ENCODE data around the gene PELI1.

The PELI1 gene

GRCh38 chr2:64157792-64158191 is 13.6 kb upstream of the PELI1 start:
- H3K27ac ChIP-seq (ENCODE audit: low read depth, low read length, poor library complexity, severe bottlenecking), result no peak overlapping the region
- TF ChIP-seq CTCF (IDR thresholded peaks at IDR 0.05; ENCODE audit: low read length) (no peak), EZH2 (IDR thresholded peaks at IDR 0.05; ENCODE audit: borderline replicate concordance, low read length) (no peak)
- peaks cover 17% of the 10 kb centered on the region for H3K36me3 ChIP-seq (ENCODE audit: insufficient read depth, low read length)
- no peak overlapping the region for H3K9ac ChIP-seq (ENCODE audit: low read length)
- no peaks in the 10 kb centered on the region for H3K9me2 ChIP-seq (ENCODE audit: low read depth, low read length)
- no peaks in the 10 kb centered on the region for H4K20me1 ChIP-seq (ENCODE audit: insufficient read depth, low read length)
- no peak overlapping the region for H3K4me3 ChIP-seq (ENCODE audit: low read depth, low read length, poor library complexity, severe bottlenecking)
- peaks cover 5% of the 10 kb centered on the region for H3K4me1 ChIP-seq (ENCODE audit: insufficient read depth, low read length, severe bottlenecking)
- no peaks in the 10 kb centered on the region for H3K27me3 ChIP-seq (ENCODE audit: insufficient read depth, low read length)
- H3K9me3 ChIP-seq (ENCODE audit: low read length), result no peaks in the 10 kb centered on the region
- no peaks in the 10 kb centered on the region for H3K79me2 ChIP-seq (ENCODE audit: insufficient read depth, low read length)
- H2AFZ ChIP-seq (ENCODE audit: low read length), result no peak overlapping the region
- H3K4me2 ChIP-seq (ENCODE audit: low read length), result no peak overlapping the region
- H3F3A ChIP-seq (ENCODE audit: insufficient read depth, low read length), result no peaks in the 10 kb centered on the region

- H3K27ac ChIP-seq (ENCODE audit: low read depth, low read length, poor library complexity, severe bottlenecking), result no peak overlapping the region
- H3K4me1 ChIP-seq (ENCODE audit: insufficient read depth, low read length, severe bottlenecking), result peaks cover 11% of the 10 kb centered on the region
- H4K20me1 ChIP-seq (ENCODE audit: insufficient read depth, low read length), result no peaks in the 10 kb centered on the region
- no peaks in the 10 kb centered on the region for H3K9me2 ChIP-seq (ENCODE audit: low read depth, low read length)
- no peak overlapping the region for H2AFZ ChIP-seq (ENCODE audit: low read length)
- no peak overlapping the region for H3K9ac ChIP-seq (ENCODE audit: low read length)
- peaks cover 17% of the 10 kb centered on the region for H3K36me3 ChIP-seq (ENCODE audit: insufficient read depth, low read length)
- no peaks in the 10 kb centered on the region for H3K9me3 ChIP-seq (ENCODE audit: low read length)
- H3K27me3 ChIP-seq (ENCODE audit: insufficient read depth, low read length), result no peaks in the 10 kb centered on the region
- no peak for TF ChIP-seq EZH2 (IDR thresholded peaks at IDR 0.05; ENCODE audit: borderline replicate concordance, low read length)
- TF ChIP-seq CTCF (IDR thresholded peaks at IDR 0.05; ENCODE audit: low read length), result no peak
- no peaks in the 10 kb centered on the region for H3K79me2 ChIP-seq (ENCODE audit: insufficient read depth, low read length)
- no peaks in the 10 kb centered on the region for H3F3A ChIP-seq (ENCODE audit: insufficient read depth, low read length)
- H3K4me3 ChIP-seq (ENCODE audit: low read depth, low read length, poor library complexity, severe bottlenecking), result no peak overlapping the region
- H3K4me2 ChIP-seq (ENCODE audit: low read length), result no peak overlapping the region
Observed at GRCh38 chr2:64153811-64154210, 9.6 kb upstream of the PELI1 start.

- Histone ChIP-seq H2AFZ (ENCODE audit: low read length) (no peak overlapping the region), H3K9ac (ENCODE audit: low read length) (no peak overlapping the region), H3K27me3 (ENCODE audit: insufficient read depth, low read length) (no peaks in the 10 kb centered on the region), H3K9me2 (ENCODE audit: low read depth, low read length) (no peaks in the 10 kb centered on the region), H3K27ac (ENCODE audit: low read depth, low read length, poor library complexity, severe bottlenecking) (no peak overlapping the region), H3F3A (ENCODE audit: insufficient read depth, low read length) (no peaks in the 10 kb centered on the region), H3K9me3 (ENCODE audit: low read length) (no peaks in the 10 kb centered on the region), H3K36me3 (ENCODE audit: insufficient read depth, low read length) (peaks cover 17% of the 10 kb centered on the region), H3K4me2 (ENCODE audit: low read length) (no peak overlapping the region), H3K4me1 (ENCODE audit: insufficient read depth, low read length, severe bottlenecking) (peaks cover 11% of the 10 kb centered on the region), H3K79me2 (ENCODE audit: insufficient read depth, low read length) (no peaks in the 10 kb centered on the region), H3K4me3 (ENCODE audit: low read depth, low read length, poor library complexity, severe bottlenecking) (no peak overlapping the region), H4K20me1 (ENCODE audit: insufficient read depth, low read length) (no peaks in the 10 kb centered on the region)
- no peak for TF ChIP-seq CTCF (IDR thresholded peaks at IDR 0.05; ENCODE audit: low read length)
- no peak for TF ChIP-seq EZH2 (IDR thresholded peaks at IDR 0.05; ENCODE audit: borderline replicate concordance, low read length)
Observed at GRCh38 chr2:64151476-64151875, 7.3 kb upstream of the PELI1 start.
